Progenitor cell of endocrine pancreas (in vitro differentiated cells): ENCODE data around the gene BABAM1. TPM values are rescaled to one million over a fixed set of nuclear protein-coding genes. Genes with fewer than 3 reads are reported as not detected.

Experiments
- DNase-seq: peaks from one replicate; pipeline ENCODE4 v3.0.0; 2021; ENCODE audit warnings: low spot score; ENCODE audit not compliant: unreplicated experiment
- H3K27ac Mint-ChIP-seq: 2 replicates; pipeline ENCODE4 v1.8.0; 2021; ENCODE audit warnings: mild to moderate bottlenecking, moderate library complexity, mixed read lengths
- H3K27me3 Mint-ChIP-seq: 2 replicates; pipeline ENCODE4 v1.8.0; 2021; ENCODE audit warnings: mixed read lengths
- H3K36me3 Mint-ChIP-seq: 2 replicates; pipeline ENCODE4 v1.8.0; 2022; ENCODE audit warnings: mixed read lengths; ENCODE audit not compliant: insufficient read depth
- H3K4me1 Mint-ChIP-seq: 2 replicates; pipeline ENCODE4 v1.8.0; 2021; ENCODE audit warnings: low read depth, mixed read lengths
- H3K4me3 Mint-ChIP-seq: 2 replicates; pipeline ENCODE4 v1.8.0; 2021; ENCODE audit warnings: low read depth, mild to moderate bottlenecking, moderate library complexity, mixed read lengths
- H3K9me3 Mint-ChIP-seq: 2 replicates; pipeline ENCODE4 v1.8.0; 2021; ENCODE audit warnings: low read depth, mixed read lengths
- CTCF ChIP-seq: fragments of 200-600 bp; sonication (generic); IDR thresholded peaks from one replicate; pipeline ENCODE4 v1.5.0; 2021; ENCODE audit warnings: antibody characterized with exemption, mild to moderate bottlenecking; ENCODE audit not compliant: unreplicated experiment
- long read RNA-seq: library from polyadenylated mRNA; unstranded; transcript quantifications from one replicate; pipeline ENCODE4 v2.0.0, GENCODE V29; 2020
- total RNA-seq: library from RNA; stranded (reverse); gene quantifications from 2 replicates; pipeline ENCODE4 v1.2.1, GENCODE V29; 2021

Gene BABAM1
- total RNA-seq: 93.4 and 113 TPM in 2 replicates
- long read RNA-seq, transcript BABAM1-208 (9 exons, 1,470 nt): major isoform, 75 of 124 reads
- long read RNA-seq, transcript BABAM1-201 (9 exons, 1,472 nt): minor isoform, 22 of 124 reads
- long read RNA-seq, partial matches to known transcripts: 7 of 124 reads
- long read RNA-seq, other reads (novel, unspliced or antisense): 17 of 124 reads

GRCh38 chr19:17266975-17267788 lies at the start of gene BABAM1:
BABAM1 (plus strand) TSS chr19:17267443; CDS start chr19:17268807, 1,364 bp downstream.
- Mint-ChIP-seq H3K4me1 (peaks cover 6% of the 10 kb centered on the region), H3K27me3 (no peaks in the 10 kb centered on the region), H3K36me3 (peaks cover 6% of the 10 kb centered on the region), H3K4me3 (peak within 1 kb of the TSS; percentile 93), H3K27ac (peak within 1 kb of the TSS; percentile 91), H3K9me3 (peaks cover 4% of the 10 kb centered on the region)
- no peak for TF ChIP-seq CTCF
- DNase-seq: peak; percentile 87

DNA sequence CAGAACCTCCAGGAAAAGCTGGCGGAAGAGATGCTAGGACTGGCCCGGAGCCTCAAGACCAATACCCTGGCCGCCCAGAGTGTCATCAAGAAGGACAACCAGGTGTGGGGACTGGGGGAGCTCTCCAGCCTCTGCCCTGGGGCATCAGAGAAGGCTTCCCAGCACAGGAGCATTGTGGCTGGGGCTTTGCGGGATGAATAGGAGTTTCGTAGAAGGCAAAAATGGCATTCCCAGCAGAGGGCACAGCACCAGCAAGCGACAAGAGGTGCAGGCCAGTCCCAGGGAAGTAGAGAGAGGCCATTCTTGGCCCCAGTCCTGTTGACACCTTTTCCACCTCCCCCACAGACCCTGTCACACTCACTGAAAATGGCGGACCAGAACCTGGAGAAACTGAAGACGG lies 48.0 kb upstream of the BABAM1 start:
- Mint-ChIP-seq H3K36me3 (peaks cover 10% of the 10 kb centered on the region), H3K27ac (no peak overlapping the region), H3K9me3 (no peaks in the 10 kb centered on the region), H3K27me3 (no peaks in the 10 kb centered on the region), H3K4me3 (no peak overlapping the region), H3K4me1 (peaks cover 4% of the 10 kb centered on the region)
- DNase-seq: no peak
- TF ChIP-seq CTCF: no peak

DNA sequence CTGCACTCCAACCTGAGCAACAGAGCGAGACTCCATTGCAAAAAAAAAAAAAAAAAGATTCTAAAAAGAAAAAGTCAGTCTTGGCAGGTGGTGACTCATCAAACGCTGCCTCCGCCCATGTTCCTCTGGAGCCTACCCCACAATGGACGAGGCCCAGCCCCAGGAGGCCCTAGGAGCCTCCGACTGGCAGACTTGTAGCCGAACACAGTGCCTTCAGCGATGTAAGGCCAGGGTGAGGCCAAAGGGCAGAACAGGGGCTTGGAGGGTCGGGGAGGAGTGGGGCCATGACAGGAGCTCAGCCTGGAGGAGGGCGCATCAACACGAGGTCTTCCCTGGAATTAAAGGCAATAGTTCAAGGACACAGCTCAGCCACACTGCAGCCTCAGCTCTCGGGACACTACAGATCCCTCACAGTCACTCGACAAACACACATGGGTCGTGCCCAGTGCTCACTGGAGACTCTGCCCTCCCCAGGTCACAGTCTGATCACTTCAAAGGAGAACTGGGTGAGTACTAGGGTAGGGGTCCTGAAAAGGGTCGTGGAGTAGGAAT lies 47.0 kb upstream of the BABAM1 start:
- H3K27me3 Mint-ChIP-seq: no peaks in the 10 kb centered on the region
- no peak for DNase-seq
- H3K36me3 Mint-ChIP-seq: peaks cover 10% of the 10 kb centered on the region
- H3K4me3 Mint-ChIP-seq: no peak overlapping the region
- no peak overlapping the region for H3K27ac Mint-ChIP-seq
- no peaks in the 10 kb centered on the region for H3K9me3 Mint-ChIP-seq
- no peak for TF ChIP-seq CTCF
- no peaks in the 10 kb centered on the region for H3K4me1 Mint-ChIP-seq

- no peak for DNase-seq
Measured at GRCh38 chr19:17225053-17225452, 42.2 kb upstream of the BABAM1 start.

More at GRCh38 chr19:17225053-17225452, 42.2 kb upstream of the BABAM1 start:
- H3K4me1 Mint-ChIP-seq: peaks cover 2% of the 10 kb centered on the region
- no peaks in the 10 kb centered on the region for H3K9me3 Mint-ChIP-seq
- no peak overlapping the region for H3K27ac Mint-ChIP-seq
- H3K4me3 Mint-ChIP-seq: peak overlapping the region; percentile 51
- no peak for TF ChIP-seq CTCF
- no peaks in the 10 kb centered on the region for H3K27me3 Mint-ChIP-seq
- peaks cover 2% of the 10 kb centered on the region for H3K36me3 Mint-ChIP-seq
